Hepatocyte (in vitro differentiated cells): ENCODE results near the gene KCNMA1.

Experiments
- CTCF ChIP-seq: fragments of 200-600 bp; sonication (generic); IDR thresholded peaks from 2 replicates; pipeline ENCODE4 v1.5.1; 2016; ENCODE audit warnings: antibody characterized with exemption, mild to moderate bottlenecking; ENCODE audit not compliant: poor library complexity
- EZH2 ChIP-seq: fragments of 200-600 bp; sonication (generic); IDR thresholded peaks from 2 replicates; pipeline ENCODE4 v1.6.1; 2016; ENCODE audit warnings: antibody characterized with exemption, mild to moderate bottlenecking, borderline replicate concordance

GRCh38 chr10:77244746-77245145 lies 392.9 kb downstream of the KCNMA1 start:
- TF ChIP-seq CTCF (no peak), EZH2 (no peak)
